Endothelial cell of umbilical vein (primary cell): ENCODE results near the gene LSM3. TPM values are rescaled to one million over a fixed set of nuclear protein-coding genes. Genes with fewer than 3 reads are reported as not detected.
A peak's percentile ranks its signal among the peaks of the same experiment; 100 is the strongest.

Experiments
- BruUV-seq: library from RNA; stranded (reverse); fragments of 400-500 nt; replicated peaks from 2 replicates; lab custom pipeline; 2021; lab: Mats Ljungman, UMichigan
- CTCF ChIA-PET: fragments of 300-600, 350-600 bp; sonication (Branson Sonifier 250); formaldehyde crosslinking; loops from one replicate; lab custom pipeline; 2021; ENCODE audit warnings: antibody characterized with exemption, inconsistent platforms; lab: Charles Lee
- POLR2A ChIA-PET: fragments of 300-600, 350-600 bp; sonication (Branson Sonifier 250); formaldehyde crosslinking; loops from one replicate; lab custom pipeline; 2021; ENCODE audit warnings: antibody characterized with exemption, inconsistent platforms; lab: Charles Lee
- DNase-seq: peaks from one replicate; pipeline ENCODE4 v3.0.0-alpha.2; 2011; ENCODE audit warnings: low read depth, low spot score
- FAIRE-seq: peaks from 2 replicates; lab custom pipeline; 2011; peaks lifted over from hg19 to GRCh38; lab: Jason Lieb, UNC
- H2AFZ ChIP-seq: 2 replicates; pipeline ENCODE4 v1.6.0; 2012; ENCODE audit warnings: low read depth, low read length, control low read depth, inconsistent platforms
- H3K27ac ChIP-seq: 2 replicates; pipeline ENCODE4 v1.5.1; 2011; ENCODE audit warnings: low read depth, mild to moderate bottlenecking, control low read depth, low read length, moderate library complexity; ENCODE audit not compliant: insufficient read depth
- H3K27me3 ChIP-seq, 2 experiments: 2 replicates each; pipeline versions ENCODE4 v1.6.0 to v1.6.1; 2011; ENCODE audit warnings: low read length in 2 of 2, mixed read lengths in 1 of 2; ENCODE audit not compliant: control insufficient read depth in 2 of 2, insufficient read depth in 2 of 2
- H3K36me3 ChIP-seq, 2 experiments: 2 replicates in 1 of 2; 3 replicates in 1 of 2; pipeline ENCODE4 v1.5.1; 2011; ENCODE audit warnings: low read length in 2 of 2, mild to moderate bottlenecking in 1 of 2, moderate library complexity in 1 of 2; ENCODE audit not compliant: control insufficient read depth in 2 of 2, insufficient read depth in 2 of 2; ENCODE audit errors: extremely low read depth in 1 of 2
- H3K4me1 ChIP-seq: 3 replicates; pipeline ENCODE4 v1.5.1; 2011; ENCODE audit warnings: mild to moderate bottlenecking, low read length; ENCODE audit not compliant: control insufficient read depth, insufficient read depth; ENCODE audit errors: extremely low read depth
- H3K4me2 ChIP-seq: 2 replicates; pipeline ENCODE4 v1.6.1; 2011; ENCODE audit warnings: low read length, control low read depth, mixed read lengths; ENCODE audit not compliant: insufficient read depth
- H3K4me3 ChIP-seq, 3 experiments: fragments of 200-600 bp in 1 of 3; sonication (generic), shearing (Covaris generic) in 1 of 3; replicated peaks in 1 of 3; 2 replicates each; pipeline ENCODE4 v1.5.1; 2011 to 2016; ENCODE audit warnings: control low read depth in 3 of 3, low read length in 3 of 3, mild to moderate bottlenecking in 2 of 3, inconsistent platforms in 1 of 3, low read depth in 1 of 3, moderate library complexity in 1 of 3; ENCODE audit not compliant: insufficient read depth in 1 of 3
- H3K79me2 ChIP-seq: 2 replicates; pipeline ENCODE4 v1.6.0; 2012; ENCODE audit warnings: low read length, inconsistent platforms; ENCODE audit not compliant: control insufficient read depth, insufficient read depth
- H3K9ac ChIP-seq: replicated peaks from 2 replicates; pipeline ENCODE3; 2011; ENCODE audit warnings: low read length, control low read depth; ENCODE audit not compliant: insufficient read depth; ENCODE audit errors: extremely low read depth
- H3K9me1 ChIP-seq: replicated peaks from 3 replicates; pipeline ENCODE4 v1.6.0; 2011; ENCODE audit warnings: mild to moderate bottlenecking, low read length; ENCODE audit not compliant: control insufficient read depth, insufficient read depth; ENCODE audit errors: extremely low read depth
- H3K9me3 ChIP-seq: replicated peaks from 2 replicates; pipeline ENCODE4 v1.5.1; 2012; ENCODE audit warnings: low read length, inconsistent platforms; ENCODE audit not compliant: control insufficient read depth, insufficient read depth
- H4K20me1 ChIP-seq: replicated peaks from 2 replicates; pipeline ENCODE3; 2011; ENCODE audit warnings: mild to moderate bottlenecking, low read length; ENCODE audit not compliant: control insufficient read depth, insufficient read depth; ENCODE audit errors: extremely low read depth
- CTCF ChIP-seq, 2 donors: IDR thresholded peaks; 1 replicate in 1 of 2; 2 replicates in 1 of 2; pipeline ENCODE4 v1.5.1; 2011; ENCODE audit warnings: low read length in 2 of 2, mild to moderate bottlenecking in 2 of 2, moderate library complexity in 2 of 2, control low read depth in 1 of 2, inconsistent platforms in 1 of 2, low read depth in 1 of 2; ENCODE audit not compliant: insufficient read depth in 1 of 2; ENCODE audit errors: extremely low read depth in 1 of 2
- EZH2 ChIP-seq: IDR thresholded peaks from 2 replicates; pipeline ENCODE4 v1.6.1; 2012; ENCODE audit warnings: borderline replicate concordance, low read depth, mild to moderate bottlenecking, moderate library complexity, low read length, inconsistent platforms; ENCODE audit not compliant: severe bottlenecking
- FOS ChIP-seq: IDR thresholded peaks from 2 replicates; pipeline ENCODE4 v1.6.1; 2011; ENCODE audit warnings: mild to moderate bottlenecking, low read length, moderate library complexity, borderline replicate concordance; ENCODE audit not compliant: insufficient read depth
- GATA2 ChIP-seq: IDR thresholded peaks from 2 replicates; pipeline ENCODE4 v1.7.0; 2011; ENCODE audit warnings: low read depth, mild to moderate bottlenecking, moderate library complexity, mixed read lengths, low read length; ENCODE audit not compliant: insufficient read length, insufficient read depth
- JUN ChIP-seq: IDR thresholded peaks from 2 replicates; pipeline ENCODE4 v1.6.1; 2011; ENCODE audit warnings: borderline replicate concordance, low read depth; ENCODE audit not compliant: insufficient read length, insufficient read depth
- MYC ChIP-seq: IDR thresholded peaks from one replicate; pipeline ENCODE4 v1.6.1; 2011; ENCODE audit warnings: mild to moderate bottlenecking, low read depth, low read length
- POLR2A ChIP-seq: IDR thresholded peaks from 2 replicates; pipeline ENCODE4 v1.6.1; 2012; ENCODE audit warnings: low read depth, mild to moderate bottlenecking, control low read depth, low read length
- POLR2AphosphoS5 ChIP-seq: IDR thresholded peaks from 2 replicates; pipeline ENCODE4 v1.6.1; 2012; ENCODE audit warnings: low read depth, mild to moderate bottlenecking, control low read depth, low read length, moderate library complexity; ENCODE audit not compliant: insufficient read depth
- dilution Hi-C: fragments of 300-500 bp; cut with MboI; formaldehyde crosslinking; loops from one replicate; pipeline ENCODE4 v1.15.0; 2019; ENCODE audit warnings: low sequenced_read_pairs; ENCODE audit not compliant: extremely low pct_ligation_motif_present
- intact Hi-C: fragments of 100-400 bp; cut with micrococcal nuclease; formaldehyde crosslinking; loops from one replicate; pipeline ENCODE4 v1.10.0; 2022
- polyA plus RNA-seq, 4 experiments: library from polyadenylated mRNA; depleted of rRNA in 3 of 4; stranded (reverse) in 3 of 4; unstranded in 1 of 4; fragments of >200 nt; gene quantifications; 2 replicates each; pipeline versions ENCODE4 v1.2.1 to v1.2.3, GENCODE V29; 2011 to 2012; ENCODE audit warnings: missing spikeins in 1 of 4
- total RNA-seq: library from RNA; stranded (reverse); gene quantifications from 2 replicates; pipeline ENCODE4 v1.2.3, GENCODE V29; 2021
- TF ChIP-seq, protein P1 (sequence below): IDR thresholded peaks from 2 replicates; pipeline ENCODE4 v1.6.1; 2011; ENCODE audit not compliant: insufficient read depth, insufficient read length

The LSM3 gene
- total and polyA plus RNA-seq, 2 donors (not counting 3 experiments of a cell fraction or from before 2014, with no cell fraction given) = 4.4 to 13.0 TPM

GRCh38 chr3:14144423-14145075, 34.1 kb upstream of the LSM3 start:
- TF ChIP-seq, protein P1, sequence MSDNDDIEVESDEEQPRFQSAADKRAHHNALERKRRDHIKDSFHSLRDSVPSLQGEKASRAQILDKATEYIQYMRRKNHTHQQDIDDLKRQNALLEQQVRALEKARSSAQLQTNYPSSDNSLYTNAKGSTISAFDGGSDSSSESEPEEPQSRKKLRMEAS = no peak
- TF ChIP-seq MYC (no peak), JUN (peak; percentile 98), FOS (peak; percentile 82), GATA2 (peak; percentile 83), EZH2 (no peak), POLR2A (peak; percentile 69), POLR2AphosphoS5 (peak; percentile 54), CTCF (IDR thresholded peaks at IDR 0.05; ENCODE audit: extremely low read depth in 1 of 2, insufficient read depth in 1 of 2, low read depth in 1 of 2, low read length in 2 of 2) (no peak)
- Histone ChIP-seq H3K4me1 (peaks cover 41% of the 10 kb centered on the region), H3K4me2 (peak overlapping the region; percentile 88), H3K27me3 (no peaks in the 10 kb centered on the region), H3K9me3 (no peaks in the 10 kb centered on the region), H3K9me1 (no peaks in the 10 kb centered on the region), H3K4me3 (peak overlapping the region in 1 of 3 experiments; percentile 20), H3K36me3 (peaks cover 0 to 14% of the 10 kb centered on the region in 2 experiments), H4K20me1 (no peaks in the 10 kb centered on the region), H2AFZ (peak overlapping the region; percentile 21), H3K9ac (peak overlapping the region; percentile 93), H3K79me2 (no peaks in the 10 kb centered on the region), H3K27ac (peak overlapping the region; percentile 100)
- ChIA-PET POLR2A (interaction anchor here (1.1 to 2.6 kb wide), 4 partner anchors 19 to 248 kb away, joined by 3 to 30 read pairs (median 9); partner anchors contain the start of genes CHCHD4, LSM3, TMEM43 and XPC), CTCF (interaction anchor here (0.9 to 4.9 kb wide), 7 partner anchors 8 to 404 kb away, joined by 3 to 30 read pairs (median 5); partner anchors contain the start of genes CHCHD4, LSM3, TMEM43 and XPC)
- FAIRE-seq (peak; percentile 99), DNase-seq (peak; percentile 97)
- dilution Hi-C loops (no loop called here), intact Hi-C loops (loop anchor here (1.0 to 10.0 kb wide), 7 partner anchors 19 to 1918 kb away; partner anchors contain the start of genes LSM3, NR2C2, SLC6A6 and TMEM43)
- BruUV-seq = TSS peak; percentile 44
